C4-2B (cell line): ENCODE data around the gene TRPM7.

Source experiments
- H3K27ac ChIP-seq: fragments of 450-650 bp; 2 replicates; pipeline ENCODE4 v1.5.1; 2017
- CTCF ChIP-seq: fragments of 450-650 bp; conservative IDR thresholded peaks from 2 replicates; pipeline ENCODE4 v1.5.1; 2017; ENCODE audit warnings: mild to moderate bottlenecking
- ZFX ChIP-seq: fragments of 450-650 bp; IDR thresholded peaks from 2 replicates; pipeline ENCODE4 v1.6.1; 2017

TRPM7 gene

GRCh38 chr15:50556642-50557371 lies 129.8 kb downstream of the TRPM7 start:
- no peak for TF ChIP-seq ZFX
- no peak for TF ChIP-seq CTCF
- H3K27ac ChIP-seq, result no peak overlapping the region

- TF ChIP-seq ZFX (no peak), CTCF (no peak)
- H3K27ac ChIP-seq, result no peak overlapping the region
Measured at GRCh38 chr15:50552238-50552637, 134.4 kb downstream of the TRPM7 start.

GRCh38 chr15:50549326-50549725 lies 137.3 kb downstream of the TRPM7 start:
- no peak overlapping the region for H3K27ac ChIP-seq
- TF ChIP-seq ZFX, result no peak
- no peak for TF ChIP-seq CTCF

- no peak within 1 kb of the TSS for H3K27ac ChIP-seq
- TF ChIP-seq ZFX (no peak), CTCF (no peak)
Measured at GRCh38 chr15:50546566-50546965, 140.0 kb downstream of the TRPM7 start, which contains the start of gene USP50. USP50 (minus strand) TSS chr15:50546666; CDS start chr15:50546525, 141 bp downstream.

GRCh38 chr15:50544368-50544767 lies 142.2 kb downstream of the TRPM7 start:
- no peak for TF ChIP-seq CTCF
- no peak for TF ChIP-seq ZFX
- peak overlapping the region; percentile 43 for H3K27ac ChIP-seq

- TF ChIP-seq ZFX (no peak), CTCF (no peak)
- H3K27ac ChIP-seq, result peak overlapping the region; percentile 43
Measured at GRCh38 chr15:50543556-50543955, 143.0 kb downstream of the TRPM7 start.

GRCh38 chr15:50542887-50543210 lies 143.7 kb downstream of the TRPM7 start:
- H3K27ac ChIP-seq, result no peak overlapping the region
- TF ChIP-seq ZFX, result no peak
- no peak for TF ChIP-seq CTCF
